ENCODE data around the gene MAP1A. TPM values are rescaled to one million over a fixed set of nuclear protein-coding genes. Genes with fewer than 3 reads are reported as not detected.

MAP1A gene
- total and polyA plus RNA-seq, 2 of the 13 experiments (the other 11 are each of a cell fraction or from before 2014, with no cell fraction given): 0.01 to 0.07 TPM

GRCh38 chr15:43492266-43492665 is 25.1 kb upstream of the MAP1A start:
- Histone ChIP-seq H3K9ac (ENCODE audit: insufficient read depth, low read depth, low read length) (peak overlapping the region; percentile 60), H3K27me3 (ENCODE audit: control insufficient read depth in 1 of 2, insufficient read depth in 2 of 2, low read length in 2 of 2) (no peaks in the 10 kb centered on the region; a peak in 1 of 5 replicates), H3K36me3 (replicated peaks in 1 of 2; ENCODE audit: control insufficient read depth in 1 of 2, insufficient read depth in 2 of 2, low read length in 2 of 2) (peaks cover 0 to 5% of the 10 kb centered on the region in 2 experiments; a peak in 2 of 5 replicates), H3K4me2 (ENCODE audit: low read depth, low read length) (peak overlapping the region; percentile 75), H3K4me3 (replicated peaks in 1 of 3; ENCODE audit: insufficient read depth in 1 of 3, low read depth in 2 of 3, low read length in 3 of 3) (peak overlapping the region; percentile 82 to 98 (median 86)), H4K20me1 (ENCODE audit: insufficient read depth, low read length) (no peaks in the 10 kb centered on the region), H3K27ac (ENCODE audit: extremely low read length, insufficient read depth, low read length) (peak overlapping the region; percentile 34), H2AFZ (ENCODE audit: low read length) (no peak overlapping the region), H3K9me3 (ENCODE audit: low read length) (no peaks in the 10 kb centered on the region), H3K79me2 (ENCODE audit: insufficient read depth, low read length) (peaks cover 4% of the 10 kb centered on the region), H3K4me1 (ENCODE audit: insufficient read depth, low read length) (peaks cover 23% of the 10 kb centered on the region)
- intact Hi-C loops (cut with micrococcal nuclease; ENCODE audit: unreplicated experiment) (loop anchor here (2.0 kb wide), 1 partner anchor 19 kb away; no protein-coding TSS in a partner anchor), in situ Hi-C loops (cut with HindIII; ENCODE audit: extremely low pct_ligation_motif_present, low pct_unique_long_range_greater_than_20kb) (no loop called here)
- FAIRE-seq (no peak), DNase-seq (ENCODE audit: low spot score) (no peak), ATAC-seq (no peak)
- CTCF ChIA-PET (ENCODE audit: low intra/inter-chr PET ratio, low total read pairs): no interaction called here
- 52% methylated on average over 5 of the region's 7 CpGs for WGBS (ENCODE audit: low lambda C conversion rate)
- TF ChIP-seq RAD21 (CRISPR knock-in tag; IDR thresholded peaks at IDR 0.05) (no peak), ZBTB7B (CRISPR knock-in tag; IDR thresholded peaks at IDR 0.05) (no peak), HOXA7 (CRISPR knock-in tag; IDR thresholded peaks at IDR 0.05) (no peak), MIER2 (CRISPR knock-in tag; IDR thresholded peaks at IDR 0.05) (no peak), HNRNPL (IDR thresholded peaks at IDR 0.05; ENCODE audit: low read depth, low read length) (no peak), GTF2F1 (IDR thresholded peaks at IDR 0.05; ENCODE audit: low read length) (no peak), ZNF792 (CRISPR knock-in tag; IDR thresholded peaks at IDR 0.05) (no peak), SNAI1 (CRISPR knock-in tag; IDR thresholded peaks at IDR 0.05; ENCODE audit: borderline replicate concordance) (no peak)
- POLR2A ChIA-PET: interaction anchor here (0.9 to 2.7 kb wide), 3 partner anchors 18 to 25 kb away, joined by 3 to 24 read pairs (median 3); no protein-coding TSS in a partner anchor
- BruUV-seq (replicated peaks): TSS peak; percentile 51

Data from HepG2 (cell line).